ENCODE measurements around the gene SCD5.

- no peak for TF ChIP-seq CTCF (IDR thresholded peaks at IDR 0.05)
- no peak for TF ChIP-seq EZH2phosphoT487 (IDR thresholded peaks at IDR 0.05)
Measured at GRCh38 chr4:82753238-82753637, 45.4 kb downstream of the SCD5 start.
